ENCODE measurements around the gene CENPB. TPM values are rescaled to one million over a fixed set of nuclear protein-coding genes. Genes with fewer than 3 reads are reported as not detected.

CENPB gene
- total RNA-seq, 1 experiment from 2014 or later, result 13.0 TPM

- no peaks in the 10 kb centered on the region for H3K9me3 ChIP-seq (ENCODE audit: low read length)
- peaks cover 6% of the 10 kb centered on the region for H3K4me1 ChIP-seq (ENCODE audit: low read length)
- no peak overlapping the region for H3K4me2 ChIP-seq (ENCODE audit: low read depth, low read length, poor library complexity, severe bottlenecking)
- DNase-seq, result no peak
- no peak overlapping the region for H3K4me3 ChIP-seq (ENCODE audit: low read length)
- no peak overlapping the region for H3K27ac ChIP-seq (ENCODE audit: low read length)
- H3K36me3 ChIP-seq (ENCODE audit: insufficient read depth, low read length), result no peaks in the 10 kb centered on the region
- H3K79me2 ChIP-seq (ENCODE audit: low read length), result no peaks in the 10 kb centered on the region
- no peak overlapping the region for H3K9ac ChIP-seq (ENCODE audit: low read length)
- no peak overlapping the region for H2AFZ ChIP-seq (ENCODE audit: low read length)
- H3K27me3 ChIP-seq (ENCODE audit: low read length), result no peaks in the 10 kb centered on the region
- H4K20me1 ChIP-seq (ENCODE audit: insufficient read depth, low read depth, low read length), result no peaks in the 10 kb centered on the region
- H3K9me2 ChIP-seq (replicated peaks; ENCODE audit: insufficient read depth, low read length), result no peaks in the 10 kb centered on the region
Observed at GRCh38 chr20:3813848-3814581, 27.5 kb upstream of the CENPB start.

GRCh38 chr20:3812975-3813847 is 26.7 kb upstream of the CENPB start:
- no peak overlapping the region for H3K4me2 ChIP-seq (ENCODE audit: low read depth, low read length, poor library complexity, severe bottlenecking)
- no peaks in the 10 kb centered on the region for H3K27me3 ChIP-seq (ENCODE audit: low read length)
- no peak overlapping the region for H3K4me3 ChIP-seq (ENCODE audit: low read length)
- peaks cover 2% of the 10 kb centered on the region for H3K4me1 ChIP-seq (ENCODE audit: low read length)
- no peak overlapping the region for H2AFZ ChIP-seq (ENCODE audit: low read length)
- no peaks in the 10 kb centered on the region for H3K9me3 ChIP-seq (ENCODE audit: low read length)
- no peaks in the 10 kb centered on the region for H3K9me2 ChIP-seq (replicated peaks; ENCODE audit: insufficient read depth, low read length)
- no peak overlapping the region for H3K27ac ChIP-seq (ENCODE audit: low read length)
- H3K79me2 ChIP-seq (ENCODE audit: low read length), result no peaks in the 10 kb centered on the region
- no peak for DNase-seq
- H3K9ac ChIP-seq (ENCODE audit: low read length), result no peak overlapping the region
- H3K36me3 ChIP-seq (ENCODE audit: insufficient read depth, low read length), result no peaks in the 10 kb centered on the region
- no peaks in the 10 kb centered on the region for H4K20me1 ChIP-seq (ENCODE audit: insufficient read depth, low read depth, low read length)

- H3K4me2 ChIP-seq (ENCODE audit: low read depth, low read length, poor library complexity, severe bottlenecking), result no peak overlapping the region
- no peak overlapping the region for H3K4me3 ChIP-seq (ENCODE audit: low read length)
- no peaks in the 10 kb centered on the region for H3K79me2 ChIP-seq (ENCODE audit: low read length)
- no peaks in the 10 kb centered on the region for H4K20me1 ChIP-seq (ENCODE audit: insufficient read depth, low read depth, low read length)
- no peaks in the 10 kb centered on the region for H3K9me2 ChIP-seq (replicated peaks; ENCODE audit: insufficient read depth, low read length)
- no peak overlapping the region for H3K27ac ChIP-seq (ENCODE audit: low read length)
- no peaks in the 10 kb centered on the region for H3K36me3 ChIP-seq (ENCODE audit: insufficient read depth, low read length)
- no peaks in the 10 kb centered on the region for H3K27me3 ChIP-seq (ENCODE audit: low read length)
- H3K4me1 ChIP-seq (ENCODE audit: low read length), result no peaks in the 10 kb centered on the region
- no peaks in the 10 kb centered on the region for H3K9me3 ChIP-seq (ENCODE audit: low read length)
- H2AFZ ChIP-seq (ENCODE audit: low read length), result no peak overlapping the region
- no peak overlapping the region for H3K9ac ChIP-seq (ENCODE audit: low read length)
- no peak for DNase-seq
Observed at GRCh38 chr20:3812259-3812681, 25.7 kb upstream of the CENPB start.

- Histone ChIP-seq H3K9ac (ENCODE audit: low read length) (no peak overlapping the region), H2AFZ (ENCODE audit: low read length) (no peak overlapping the region)
- DNase-seq, result no peak
Observed at GRCh38 chr20:3811467-3812258, 25.1 kb upstream of the CENPB start.

GRCh38 chr20:3808544-3808943 is 22.0 kb upstream of the CENPB start:
- Histone ChIP-seq H3K36me3 (ENCODE audit: insufficient read depth, low read length) (no peaks in the 10 kb centered on the region; the same call in 1 of the 2 replicates), H3K9me2 (replicated peaks; ENCODE audit: insufficient read depth, low read length) (no peaks in the 10 kb centered on the region), H3K9ac (ENCODE audit: low read length) (no peak overlapping the region), H3K4me1 (ENCODE audit: low read length) (no peaks in the 10 kb centered on the region), H3K4me2 (ENCODE audit: low read depth, low read length, poor library complexity, severe bottlenecking) (no peak overlapping the region), H3K4me3 (ENCODE audit: low read length) (no peak overlapping the region), H3K79me2 (ENCODE audit: low read length) (no peaks in the 10 kb centered on the region), H4K20me1 (ENCODE audit: insufficient read depth, low read depth, low read length) (no peaks in the 10 kb centered on the region), H3K27me3 (ENCODE audit: low read length) (no peaks in the 10 kb centered on the region), H3K9me3 (ENCODE audit: low read length) (no peaks in the 10 kb centered on the region), H2AFZ (ENCODE audit: low read length) (no peak overlapping the region), H3K27ac (ENCODE audit: low read length) (no peak overlapping the region)
- DNase-seq, result no peak

More at GRCh38 chr20:3811467-3812258, 25.1 kb upstream of the CENPB start:
- Histone ChIP-seq H3K4me3 (ENCODE audit: low read length) (no peak overlapping the region), H3K79me2 (ENCODE audit: low read length) (no peaks in the 10 kb centered on the region), H3K27ac (ENCODE audit: low read length) (no peak overlapping the region), H3K27me3 (ENCODE audit: low read length) (no peaks in the 10 kb centered on the region), H3K4me2 (ENCODE audit: low read depth, low read length, poor library complexity, severe bottlenecking) (no peak overlapping the region), H3K36me3 (ENCODE audit: insufficient read depth, low read length) (no peaks in the 10 kb centered on the region), H4K20me1 (ENCODE audit: insufficient read depth, low read depth, low read length) (no peaks in the 10 kb centered on the region), H3K9me3 (ENCODE audit: low read length) (no peaks in the 10 kb centered on the region), H3K4me1 (ENCODE audit: low read length) (no peaks in the 10 kb centered on the region), H3K9me2 (replicated peaks; ENCODE audit: insufficient read depth, low read length) (no peaks in the 10 kb centered on the region)

GRCh38 chr20:3804781-3805180 is 18.2 kb upstream of the CENPB start:
- Histone ChIP-seq H3K27ac (ENCODE audit: low read length) (no peak overlapping the region), H3K4me1 (ENCODE audit: low read length) (peaks cover 7% of the 10 kb centered on the region)

GRCh38 chr20:3804254-3804751 is 17.8 kb upstream of the CENPB start:
- Histone ChIP-seq H3K4me2 (ENCODE audit: low read depth, low read length, poor library complexity, severe bottlenecking) (no peak overlapping the region), H3K27me3 (ENCODE audit: low read length) (no peaks in the 10 kb centered on the region), H4K20me1 (ENCODE audit: insufficient read depth, low read depth, low read length) (no peaks in the 10 kb centered on the region), H3K9ac (ENCODE audit: low read length) (no peak overlapping the region), H3K36me3 (ENCODE audit: insufficient read depth, low read length) (peaks cover 4% of the 10 kb centered on the region; the same call in 1 of the 2 replicates), H3K4me3 (ENCODE audit: low read length) (no peak overlapping the region), H3K27ac (ENCODE audit: low read length) (no peak overlapping the region), H3K79me2 (ENCODE audit: low read length) (no peaks in the 10 kb centered on the region), H2AFZ (ENCODE audit: low read length) (no peak overlapping the region), H3K9me2 (replicated peaks; ENCODE audit: insufficient read depth, low read length) (no peaks in the 10 kb centered on the region), H3K9me3 (ENCODE audit: low read length) (no peaks in the 10 kb centered on the region), H3K4me1 (ENCODE audit: low read length) (peaks cover 11% of the 10 kb centered on the region)
- DNase-seq, result no peak

More at GRCh38 chr20:3804781-3805180, 18.2 kb upstream of the CENPB start:
- Histone ChIP-seq H3K79me2 (ENCODE audit: low read length) (no peaks in the 10 kb centered on the region), H3K9me3 (ENCODE audit: low read length) (no peaks in the 10 kb centered on the region), H3K9me2 (replicated peaks; ENCODE audit: insufficient read depth, low read length) (no peaks in the 10 kb centered on the region), H3K36me3 (ENCODE audit: insufficient read depth, low read length) (peaks cover 4% of the 10 kb centered on the region; the same call in 1 of the 2 replicates), H4K20me1 (ENCODE audit: insufficient read depth, low read depth, low read length) (no peaks in the 10 kb centered on the region), H3K9ac (ENCODE audit: low read length) (no peak overlapping the region), H3K4me2 (ENCODE audit: low read depth, low read length, poor library complexity, severe bottlenecking) (no peak overlapping the region), H3K27me3 (ENCODE audit: low read length) (no peaks in the 10 kb centered on the region), H2AFZ (ENCODE audit: low read length) (no peak overlapping the region), H3K4me3 (ENCODE audit: low read length) (no peak overlapping the region)
- no peak for DNase-seq

All from Karpas-422 (cell line).